Keratinocyte (primary cell): ENCODE measurements around the gene ACD. TPM values are rescaled to one million over a fixed set of nuclear protein-coding genes. Genes with fewer than 3 reads are reported as not detected.

Experiments
- DNase-seq: peaks from one replicate; pipeline ENCODE4 v3.0.0-alpha.2; 2011; ENCODE audit warnings: low read depth, missing footprints, low spot score
- FAIRE-seq: peaks from 2 replicates; lab custom pipeline; 2011; peaks lifted over from hg19 to GRCh38; lab: Jason Lieb, UNC
- H2AFZ ChIP-seq: 2 replicates; pipeline ENCODE4 v1.6.0; 2012; ENCODE audit warnings: low read length, control low read depth, inconsistent platforms; ENCODE audit not compliant: control insufficient read depth
- H3K27ac ChIP-seq: 2 replicates; pipeline ENCODE4 v1.5.1; 2011; ENCODE audit warnings: low read length; ENCODE audit not compliant: control insufficient read depth, insufficient read depth
- H3K27me3 ChIP-seq: 3 replicates; pipeline ENCODE4 v1.6.0; 2011; ENCODE audit warnings: low read length; ENCODE audit not compliant: control insufficient read depth, insufficient read depth; ENCODE audit errors: extremely low read depth
- H3K36me3 ChIP-seq, 2 experiments: 2 replicates in 1 of 2; 3 replicates in 1 of 2; pipeline ENCODE4 v1.5.1; 2011; ENCODE audit warnings: low read length in 2 of 2, mild to moderate bottlenecking in 1 of 2; ENCODE audit not compliant: control insufficient read depth in 2 of 2, insufficient read depth in 2 of 2; ENCODE audit errors: extremely low read depth in 1 of 2
- H3K4me1 ChIP-seq: 3 replicates; pipeline ENCODE4 v1.5.1; 2011; ENCODE audit warnings: low read length; ENCODE audit not compliant: control insufficient read depth, insufficient read depth; ENCODE audit errors: extremely low read depth
- H3K4me2 ChIP-seq: 3 replicates; pipeline ENCODE4 v1.6.0; 2011; ENCODE audit warnings: low read depth, low read length; ENCODE audit not compliant: control insufficient read depth, insufficient read depth; ENCODE audit errors: extremely low read depth
- H3K4me3 ChIP-seq, 3 experiments: fragments of 200-600 bp in 1 of 3; sonication (generic) in 1 of 3; 2 replicates in 2 of 3; 3 replicates in 1 of 3; pipeline ENCODE4 v1.5.1; 2011 to 2016; ENCODE audit warnings: low read length in 3 of 3, mild to moderate bottlenecking in 3 of 3, control low read depth in 2 of 3, inconsistent platforms in 1 of 3, low read depth in 1 of 3, mixed read lengths in 1 of 3, mixed run types in 1 of 3, moderate library complexity in 1 of 3; ENCODE audit not compliant: control insufficient read depth in 2 of 3, insufficient read depth in 2 of 3; ENCODE audit errors: extremely low read depth in 1 of 3
- H3K79me2 ChIP-seq: 2 replicates; pipeline ENCODE4 v1.6.0; 2012; ENCODE audit warnings: low read length; ENCODE audit not compliant: control insufficient read depth, insufficient read depth
- H3K9ac ChIP-seq: 3 replicates; pipeline ENCODE4 v1.6.0; 2011; ENCODE audit warnings: low read length; ENCODE audit not compliant: control insufficient read depth, insufficient read depth; ENCODE audit errors: extremely low read depth
- H3K9me1 ChIP-seq: 3 replicates; pipeline ENCODE4 v1.6.0; 2011; ENCODE audit warnings: low read length; ENCODE audit not compliant: control insufficient read depth, insufficient read depth; ENCODE audit errors: extremely low read depth
- H3K9me3 ChIP-seq: 2 replicates; pipeline ENCODE4 v1.5.1; 2012; ENCODE audit warnings: low read depth, low read length; ENCODE audit not compliant: control insufficient read depth
- H4K20me1 ChIP-seq: 3 replicates; pipeline ENCODE4 v1.6.0; 2011; ENCODE audit warnings: low read length; ENCODE audit not compliant: control insufficient read depth, insufficient read depth; ENCODE audit errors: extremely low read depth
- EZH2 ChIP-seq: IDR thresholded peaks from one replicate; pipeline ENCODE4 v1.6.1; 2012; ENCODE audit warnings: inconsistent platforms, mild to moderate bottlenecking, low read length, moderate library complexity
- dilution Hi-C: fragments of 300-500 bp; cut with MboI; formaldehyde crosslinking; loops from one replicate; pipeline ENCODE4 v1.7.0; 2020; ENCODE audit warnings: low sequenced_read_pairs; ENCODE audit not compliant: extremely low pct_ligation_motif_present
- polyA plus RNA-seq, 5 experiments: library from polyadenylated mRNA; depleted of rRNA in 3 of 5; stranded (reverse) in 3 of 5; stranded (forward) in 1 of 5; unstranded in 1 of 5; fragments of >200 nt; gene quantifications; 1 replicate in 1 of 5; 2 replicates in 3 of 5; 3 replicates in 1 of 5; pipeline versions ENCODE4 v1.2.1 to v1.2.3, GENCODE V29; 2011 to 2012; ENCODE audit warnings: missing spikeins in 2 of 5, low read depth in 1 of 5, low replicate concordance in 1 of 5
- TF ChIP-seq, protein P1 (sequence below), 3 experiments: IDR thresholded peaks in 1 of 3; conservative IDR thresholded peaks in 1 of 3; optimal IDR thresholded peaks in 1 of 3; 2 replicates in 2 of 3; 3 replicates in 1 of 3; pipeline versions ENCODE3 to v1.5.1; 2011; ENCODE audit warnings: low read length in 3 of 3, mild to moderate bottlenecking in 3 of 3, moderate library complexity in 2 of 3, control low read depth in 1 of 3, inconsistent platforms in 1 of 3; ENCODE audit not compliant: insufficient read depth in 2 of 3; ENCODE audit errors: extremely low read depth in 1 of 3

ACD gene
- polyA plus RNA-seq, 1 donor (not counting 4 experiments of a cell fraction or from before 2014, with no cell fraction given) = 12.9 TPM

DNA sequence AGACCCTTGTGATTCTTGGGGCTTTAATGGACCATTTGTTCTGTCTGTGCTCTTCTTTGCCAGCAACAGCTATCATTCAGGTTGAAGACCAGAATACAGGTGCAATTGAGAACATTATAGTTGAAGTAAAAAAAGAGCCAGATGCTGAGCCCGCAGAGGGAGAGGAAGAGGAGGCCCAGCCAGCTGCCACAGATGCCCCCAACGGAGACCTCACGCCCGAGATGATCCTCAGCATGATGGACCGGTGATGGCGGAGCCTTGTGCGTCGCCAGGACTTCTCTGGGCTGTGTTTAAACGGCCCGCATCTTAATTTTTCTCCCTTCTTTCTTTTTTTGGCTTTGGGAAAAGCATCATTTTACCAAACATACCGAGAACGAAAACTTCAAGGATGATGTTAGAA is 22.4 kb downstream of the ACD start:
- Histone ChIP-seq H3K9ac (no peak overlapping the region), H3K4me1 (peaks cover 5% of the 10 kb centered on the region), H3K36me3 (peaks cover 15 to 16% of the 10 kb centered on the region in 2 experiments), H3K4me3 (no peak overlapping the region), H3K4me2 (no peak overlapping the region), H3K79me2 (no peaks in the 10 kb centered on the region), H3K27ac (no peak overlapping the region), H3K9me1 (peaks cover 3% of the 10 kb centered on the region), H4K20me1 (no peaks in the 10 kb centered on the region), H2AFZ (no peak overlapping the region), H3K9me3 (no peaks in the 10 kb centered on the region), H3K27me3 (no peaks in the 10 kb centered on the region)
- DNase-seq (no peak), FAIRE-seq (no peak)
- dilution Hi-C loops = no loop called here
- TF ChIP-seq, protein P1, sequence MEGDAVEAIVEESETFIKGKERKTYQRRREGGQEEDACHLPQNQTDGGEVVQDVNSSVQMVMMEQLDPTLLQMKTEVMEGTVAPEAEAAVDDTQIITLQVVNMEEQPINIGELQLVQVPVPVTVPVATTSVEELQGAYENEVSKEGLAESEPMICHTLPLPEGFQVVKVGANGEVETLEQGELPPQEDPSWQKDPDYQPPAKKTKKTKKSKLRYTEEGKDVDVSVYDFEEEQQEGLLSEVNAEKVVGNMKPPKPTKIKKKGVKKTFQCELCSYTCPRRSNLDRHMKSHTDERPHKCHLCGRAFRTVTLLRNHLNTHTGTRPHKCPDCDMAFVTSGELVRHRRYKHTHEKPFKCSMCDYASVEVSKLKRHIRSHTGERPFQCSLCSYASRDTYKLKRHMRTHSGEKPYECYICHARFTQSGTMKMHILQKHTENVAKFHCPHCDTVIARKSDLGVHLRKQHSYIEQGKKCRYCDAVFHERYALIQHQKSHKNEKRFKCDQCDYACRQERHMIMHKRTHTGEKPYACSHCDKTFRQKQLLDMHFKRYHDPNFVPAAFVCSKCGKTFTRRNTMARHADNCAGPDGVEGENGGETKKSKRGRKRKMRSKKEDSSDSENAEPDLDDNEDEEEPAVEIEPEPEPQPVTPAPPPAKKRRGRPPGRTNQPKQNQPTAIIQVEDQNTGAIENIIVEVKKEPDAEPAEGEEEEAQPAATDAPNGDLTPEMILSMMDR (optimal IDR thresholded peaks at IDR 0.05 in 1 of 3, IDR thresholded peaks at IDR 0.05 in 1 of 3, conservative IDR thresholded peaks at IDR 0.05 in 1 of 3; ENCODE audit: extremely low read depth in 1 of 3, insufficient read depth in 2 of 3, low read length in 3 of 3) = no peak
- TF ChIP-seq EZH2 = no peak

DNA sequence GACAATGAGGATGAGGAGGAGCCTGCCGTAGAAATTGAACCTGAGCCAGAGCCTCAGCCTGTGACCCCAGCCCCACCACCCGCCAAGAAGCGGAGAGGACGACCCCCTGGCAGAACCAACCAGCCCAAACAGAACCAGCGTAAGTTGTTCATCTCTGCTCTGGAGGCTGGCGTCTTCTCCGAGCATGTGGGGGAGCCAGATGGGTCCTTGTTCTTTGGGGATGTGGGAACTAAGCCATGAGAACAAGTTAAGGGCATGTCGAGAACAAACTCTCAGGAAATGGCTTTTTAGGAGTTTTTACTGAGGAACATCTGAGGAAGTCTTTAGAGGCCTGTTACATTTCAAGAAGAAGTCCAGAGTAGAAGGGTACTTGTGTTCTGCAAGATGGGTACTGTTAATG is 23.3 kb downstream of the ACD start:
- H3K9me3 ChIP-seq = no peaks in the 10 kb centered on the region
- no peak overlapping the region for H3K9ac ChIP-seq
- DNase-seq (no peak), FAIRE-seq (no peak)
- H3K27ac ChIP-seq = no peak overlapping the region
- H3K79me2 ChIP-seq = no peaks in the 10 kb centered on the region
- H3K27me3 ChIP-seq = no peaks in the 10 kb centered on the region
- H3K4me1 ChIP-seq = peaks cover under 1% of the 10 kb centered on the region
- H3K4me2 ChIP-seq = no peak overlapping the region
- no peak overlapping the region for H2AFZ ChIP-seq
- TF ChIP-seq, protein P1 (optimal IDR thresholded peaks at IDR 0.05 in 1 of 3, IDR thresholded peaks at IDR 0.05 in 1 of 3, conservative IDR thresholded peaks at IDR 0.05 in 1 of 3; ENCODE audit: extremely low read depth in 1 of 3, insufficient read depth in 2 of 3, low read length in 3 of 3) = no peak
- no peak for TF ChIP-seq EZH2
- no peaks in the 10 kb centered on the region for H4K20me1 ChIP-seq
- peaks cover under 1% of the 10 kb centered on the region for H3K9me1 ChIP-seq
- H3K36me3 ChIP-seq = peaks cover 17 to 20% of the 10 kb centered on the region in 2 experiments
- dilution Hi-C loops = no loop called here
- no peak overlapping the region for H3K4me3 ChIP-seq
